SJSA1 (cell line): ENCODE results near the gene VPS8. TPM values are rescaled to one million over a fixed set of nuclear protein-coding genes. Genes with fewer than 3 reads are reported as not detected.
"Not testable (repeated sequence)": the region's sequence is repeated elsewhere in the genome, so short reads cannot be mapped to it uniquely, and the experiment has no call there.

ENCODE experiments used
- DNase-seq, 2 experiments: peaks; one replicate each; pipeline ENCODE4 v3.0.0-alpha.2; 2015 to 2020; ENCODE audit warnings: low spot score in 2 of 2, low read depth in 1 of 2
- H3K27ac ChIP-seq: fragments of 250-450 bp; sonication (Bioruptor Pico); 2 replicates; pipeline ENCODE4 v1.5.1; 2020; ENCODE audit warnings: mild to moderate bottlenecking, moderate library complexity
- H3K27me3 ChIP-seq: fragments of 250-450 bp; sonication (Bioruptor Pico); replicated peaks from 2 replicates; pipeline ENCODE4 v1.5.1; 2020; ENCODE audit warnings: mild to moderate bottlenecking, moderate library complexity
- H3K36me3 ChIP-seq: fragments of 250-450 bp; sonication (Bioruptor Pico); 2 replicates; pipeline ENCODE4 v1.5.1; 2020; ENCODE audit warnings: mild to moderate bottlenecking
- H3K4me1 ChIP-seq: fragments of 250-450 bp; sonication (Bioruptor Pico); replicated peaks from 2 replicates; pipeline ENCODE4 v1.6.1; 2021; ENCODE audit warnings: mild to moderate bottlenecking
- H3K4me3 ChIP-seq: fragments of 250-450 bp; sonication (Bioruptor Pico); 2 replicates; pipeline ENCODE4 v1.5.1; 2020; ENCODE audit warnings: mild to moderate bottlenecking
- H3K9me3 ChIP-seq: fragments of 250-450 bp; sonication (Bioruptor Pico); replicated peaks from 2 replicates; pipeline ENCODE4 v1.5.1; 2020; ENCODE audit warnings: mild to moderate bottlenecking
- total RNA-seq: library from RNA; depleted of rRNA; stranded (reverse); fragments of >200 nt; shearing (Covaris generic); gene quantifications from 2 replicates; pipeline ENCODE4 v1.2.3, GENCODE V29; 2014

Gene VPS8
- total RNA-seq, 1 experiment from 2014 or later = 43.9 TPM

- DNase-seq, H3K27me3 ChIP-seq, H3K4me3 ChIP-seq, H3K36me3 ChIP-seq, H3K9me3 ChIP-seq, H3K27ac ChIP-seq, H3K4me1 ChIP-seq: not testable (repeated sequence)
These were observed 138.8 kb downstream of the VPS8 start for GRCh38 chr3:184950816-184951215.

GRCh38 chr3:184952671-184953070 is 140.7 kb downstream of the VPS8 start:
- DNase-seq = no peak
- Histone ChIP-seq H3K4me1 (no peaks in the 10 kb centered on the region), H3K36me3 (peaks cover 9% of the 10 kb centered on the region; the same call in 1 of the 2 replicates), H3K9me3 (no peaks in the 10 kb centered on the region), H3K4me3 (no peak overlapping the region), H3K27me3 (no peaks in the 10 kb centered on the region), H3K27ac (no peak overlapping the region)

- no peak for DNase-seq
- peaks cover 14% of the 10 kb centered on the region; the same call in 1 of the 2 replicates for H3K36me3 ChIP-seq
- H3K27ac ChIP-seq = no peak overlapping the region
- H3K4me3 ChIP-seq = no peak overlapping the region
- H3K27me3 ChIP-seq = no peaks in the 10 kb centered on the region
- H3K4me1 ChIP-seq = no peaks in the 10 kb centered on the region
- H3K9me3 ChIP-seq = no peaks in the 10 kb centered on the region
These were observed 141.4 kb downstream of the VPS8 start for GRCh38 chr3:184953401-184953800.

GRCh38 chr3:184954251-184954650 is 142.3 kb downstream of the VPS8 start:
- no peak for DNase-seq
- no peaks in the 10 kb centered on the region for H3K4me1 ChIP-seq
- no peak overlapping the region for H3K27ac ChIP-seq
- no peaks in the 10 kb centered on the region for H3K27me3 ChIP-seq
- no peak overlapping the region for H3K4me3 ChIP-seq
- H3K9me3 ChIP-seq = no peaks in the 10 kb centered on the region
- H3K36me3 ChIP-seq = peaks cover 14% of the 10 kb centered on the region; the same call in 1 of the 2 replicates

GRCh38 chr3:184954851-184955250 is 142.9 kb downstream of the VPS8 start:
- H3K4me3 ChIP-seq, H3K27ac ChIP-seq, H3K4me1 ChIP-seq, DNase-seq, H3K9me3 ChIP-seq, H3K27me3 ChIP-seq: not testable (repeated sequence)
- peaks cover 14% of the 10 kb centered on the region; the same call in 1 of the 2 replicates for H3K36me3 ChIP-seq

GRCh38 chr3:184965639-184966430 is 153.9 kb downstream of the VPS8 start:
- H3K9me3 ChIP-seq = no peaks in the 10 kb centered on the region
- no peaks in the 10 kb centered on the region for H3K4me1 ChIP-seq

GRCh38 chr3:184968115-184968514 is 156.1 kb downstream of the VPS8 start:
- no peaks in the 10 kb centered on the region for H3K4me1 ChIP-seq
- H3K36me3 ChIP-seq = peaks cover 22% of the 10 kb centered on the region
- DNase-seq = no peak
- no peak overlapping the region for H3K4me3 ChIP-seq
- no peaks in the 10 kb centered on the region for H3K9me3 ChIP-seq
- H3K27me3 ChIP-seq = no peaks in the 10 kb centered on the region
- H3K27ac ChIP-seq = no peak overlapping the region

More at GRCh38 chr3:184965639-184966430, 153.9 kb downstream of the VPS8 start:
- H3K4me3 ChIP-seq = no peak overlapping the region
- DNase-seq = no peak
- H3K36me3 ChIP-seq = peaks cover 14% of the 10 kb centered on the region
- no peak overlapping the region for H3K27ac ChIP-seq
- no peaks in the 10 kb centered on the region for H3K27me3 ChIP-seq

GRCh38 chr3:184970186-184970585 is 158.2 kb downstream of the VPS8 start:
- no peaks in the 10 kb centered on the region for H3K9me3 ChIP-seq
- peaks cover 16% of the 10 kb centered on the region for H3K36me3 ChIP-seq
- no peaks in the 10 kb centered on the region for H3K27me3 ChIP-seq
- no peak overlapping the region for H3K4me3 ChIP-seq
- H3K4me1 ChIP-seq = no peaks in the 10 kb centered on the region
- DNase-seq = no peak
- no peak overlapping the region for H3K27ac ChIP-seq

- Histone ChIP-seq H3K9me3 (no peaks in the 10 kb centered on the region), H3K4me1 (no peaks in the 10 kb centered on the region), H3K4me3 (no peak overlapping the region), H3K27ac (no peak overlapping the region), H3K27me3 (no peaks in the 10 kb centered on the region), H3K36me3 (no peaks in the 10 kb centered on the region; the same call in 1 of the 2 replicates)
- DNase-seq = no peak
These were observed 165.8 kb downstream of the VPS8 start for GRCh38 chr3:184977796-184978195.

- DNase-seq = no peak
- Histone ChIP-seq H3K36me3 (no peaks in the 10 kb centered on the region), H3K27ac (no peak overlapping the region), H3K4me1 (no peaks in the 10 kb centered on the region), H3K27me3 (no peaks in the 10 kb centered on the region), H3K9me3 (no peaks in the 10 kb centered on the region), H3K4me3 (no peak overlapping the region)
These were observed 169.1 kb downstream of the VPS8 start for GRCh38 chr3:184981071-184981470.

GRCh38 chr3:184982076-184982475 is 170.1 kb downstream of the VPS8 start:
- H3K9me3 ChIP-seq = no peaks in the 10 kb centered on the region
- H3K27me3 ChIP-seq = no peaks in the 10 kb centered on the region
- no peaks in the 10 kb centered on the region for H3K4me1 ChIP-seq
- no peak overlapping the region for H3K27ac ChIP-seq
- no peak overlapping the region for H3K4me3 ChIP-seq
- no peaks in the 10 kb centered on the region for H3K36me3 ChIP-seq
- DNase-seq = no peak

- Histone ChIP-seq H3K36me3 (no peaks in the 10 kb centered on the region), H3K9me3 (no peaks in the 10 kb centered on the region), H3K27ac (no peak overlapping the region), H3K4me3 (no peak overlapping the region), H3K27me3 (no peaks in the 10 kb centered on the region), H3K4me1 (no peaks in the 10 kb centered on the region)
- no peak for DNase-seq
These were observed 173.6 kb downstream of the VPS8 start for GRCh38 chr3:184985586-184985985.

GRCh38 chr3:184986366-184986889 is 174.5 kb downstream of the VPS8 start:
- Histone ChIP-seq H3K27me3 (no peaks in the 10 kb centered on the region), H3K4me1 (no peaks in the 10 kb centered on the region), H3K36me3 (no peaks in the 10 kb centered on the region), H3K9me3 (no peaks in the 10 kb centered on the region), H3K4me3 (no peak overlapping the region), H3K27ac (no peak overlapping the region)
- DNase-seq = no peak

- Histone ChIP-seq H3K4me3 (no peak overlapping the region), H3K36me3 (peaks cover 13% of the 10 kb centered on the region), H3K9me3 (no peaks in the 10 kb centered on the region), H3K4me1 (no peaks in the 10 kb centered on the region), H3K27me3 (no peaks in the 10 kb centered on the region), H3K27ac (no peak overlapping the region)
- no peak for DNase-seq
These were observed 181.4 kb downstream of the VPS8 start for GRCh38 chr3:184993394-184993793.
